Measurements from ENCODE around the gene POLL.

The POLL gene

DNA sequence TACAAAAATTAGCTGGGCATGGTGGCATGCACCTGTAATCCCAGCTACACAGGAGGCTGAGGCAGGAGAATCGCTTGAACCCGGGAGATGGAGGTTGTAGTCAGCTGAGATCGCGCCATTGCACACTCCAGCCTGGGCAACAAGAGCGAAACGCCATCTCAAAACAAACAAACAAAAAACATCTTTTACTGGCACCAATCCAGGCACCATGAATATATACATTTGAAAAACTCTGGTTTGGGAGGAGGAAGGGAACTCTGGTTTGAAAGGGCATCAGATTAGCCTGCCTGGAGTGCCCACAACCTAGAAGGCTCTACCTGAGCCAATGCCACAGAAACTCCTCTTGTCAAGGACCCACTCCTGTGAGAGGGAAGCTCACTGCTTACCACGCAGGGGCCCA is 15.9 kb downstream of the POLL start:
- no peaks in the 10 kb centered on the region for H3K36me3 ChIP-seq
- H3K4me3 ChIP-seq (ENCODE audit: low read depth, low read length), result no peak overlapping the region
- no peak for DNase-seq
- TF ChIP-seq, protein P1, sequence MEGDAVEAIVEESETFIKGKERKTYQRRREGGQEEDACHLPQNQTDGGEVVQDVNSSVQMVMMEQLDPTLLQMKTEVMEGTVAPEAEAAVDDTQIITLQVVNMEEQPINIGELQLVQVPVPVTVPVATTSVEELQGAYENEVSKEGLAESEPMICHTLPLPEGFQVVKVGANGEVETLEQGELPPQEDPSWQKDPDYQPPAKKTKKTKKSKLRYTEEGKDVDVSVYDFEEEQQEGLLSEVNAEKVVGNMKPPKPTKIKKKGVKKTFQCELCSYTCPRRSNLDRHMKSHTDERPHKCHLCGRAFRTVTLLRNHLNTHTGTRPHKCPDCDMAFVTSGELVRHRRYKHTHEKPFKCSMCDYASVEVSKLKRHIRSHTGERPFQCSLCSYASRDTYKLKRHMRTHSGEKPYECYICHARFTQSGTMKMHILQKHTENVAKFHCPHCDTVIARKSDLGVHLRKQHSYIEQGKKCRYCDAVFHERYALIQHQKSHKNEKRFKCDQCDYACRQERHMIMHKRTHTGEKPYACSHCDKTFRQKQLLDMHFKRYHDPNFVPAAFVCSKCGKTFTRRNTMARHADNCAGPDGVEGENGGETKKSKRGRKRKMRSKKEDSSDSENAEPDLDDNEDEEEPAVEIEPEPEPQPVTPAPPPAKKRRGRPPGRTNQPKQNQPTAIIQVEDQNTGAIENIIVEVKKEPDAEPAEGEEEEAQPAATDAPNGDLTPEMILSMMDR (IDR thresholded peaks at IDR 0.05; ENCODE audit: low read depth, low read length), result no peak
- peaks cover 5% of the 10 kb centered on the region; the same call in 1 of the 2 replicates for H3K9me3 ChIP-seq
- no peaks in the 10 kb centered on the region; the same call in 1 of the 2 replicates for H3K4me1 ChIP-seq
- H3K27me3 ChIP-seq, result peaks cover 5% of the 10 kb centered on the region

GRCh38 chr10:101571271-101571925 is 16.7 kb downstream of the POLL start:
- DNase-seq, result no peak
- H3K4me3 ChIP-seq (ENCODE audit: low read depth, low read length), result no peak overlapping the region
- no peaks in the 10 kb centered on the region; the same call in 1 of the 2 replicates for H3K4me1 ChIP-seq
- peaks cover 5% of the 10 kb centered on the region; the same call in 1 of the 2 replicates for H3K9me3 ChIP-seq
- H3K36me3 ChIP-seq, result no peaks in the 10 kb centered on the region
- peaks cover 5% of the 10 kb centered on the region for H3K27me3 ChIP-seq
- TF ChIP-seq, protein P1 (IDR thresholded peaks at IDR 0.05; ENCODE audit: low read depth, low read length), result no peak

DNA sequence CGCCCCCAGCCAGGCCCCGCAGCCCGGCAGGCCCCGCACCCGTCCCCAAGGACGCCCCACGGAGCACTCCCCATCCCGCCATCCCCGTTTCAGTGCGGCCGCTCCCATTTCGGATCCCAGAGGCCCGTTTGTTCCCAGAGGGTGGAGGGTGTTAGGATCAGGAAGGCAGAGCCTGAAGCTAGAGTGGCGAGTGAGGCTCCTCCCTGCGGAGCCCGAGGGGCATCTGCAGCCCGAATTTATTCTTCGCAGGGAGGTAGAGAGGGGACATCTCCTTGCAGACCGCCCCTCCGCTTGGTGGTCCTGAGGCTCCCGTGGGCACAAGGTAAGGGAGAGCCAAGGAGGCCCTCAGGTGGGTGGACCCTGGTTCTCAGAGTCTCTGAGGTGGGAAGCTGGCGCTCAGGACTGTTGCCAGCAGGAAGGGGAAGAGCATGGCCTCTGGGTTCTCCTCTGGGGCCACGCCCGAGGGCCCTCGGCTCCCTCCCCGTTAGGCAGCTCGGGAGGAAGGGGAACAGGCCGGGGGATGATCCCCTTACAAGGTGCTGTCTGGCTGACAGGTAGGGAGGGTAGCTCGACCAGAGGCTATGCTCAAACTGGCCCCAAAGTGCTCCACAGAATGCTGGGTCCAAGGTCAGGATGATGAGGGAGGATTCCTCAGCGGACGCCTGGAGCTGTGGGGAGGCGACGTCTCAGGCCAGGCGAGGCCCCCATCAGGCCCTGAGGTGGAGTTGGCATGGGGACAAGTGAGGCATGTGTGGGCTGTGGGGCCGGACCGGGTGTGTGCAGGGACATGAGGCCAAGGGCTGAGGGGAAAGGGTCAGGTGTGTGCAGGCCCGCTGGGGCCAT is 17.4 kb downstream of the POLL start:
- peaks cover 5% of the 10 kb centered on the region; the same call in 1 of the 2 replicates for H3K9me3 ChIP-seq
- peaks cover 5% of the 10 kb centered on the region for H3K27me3 ChIP-seq
- TF ChIP-seq, protein P1 (IDR thresholded peaks at IDR 0.05; ENCODE audit: low read depth, low read length), result no peak
- H3K4me1 ChIP-seq, result no peaks in the 10 kb centered on the region; the same call in 1 of the 2 replicates
- peak overlapping the region; percentile 71 for H3K4me3 ChIP-seq (ENCODE audit: low read depth, low read length)
- no peaks in the 10 kb centered on the region for H3K36me3 ChIP-seq
- DNase-seq, result no peak

DNA sequence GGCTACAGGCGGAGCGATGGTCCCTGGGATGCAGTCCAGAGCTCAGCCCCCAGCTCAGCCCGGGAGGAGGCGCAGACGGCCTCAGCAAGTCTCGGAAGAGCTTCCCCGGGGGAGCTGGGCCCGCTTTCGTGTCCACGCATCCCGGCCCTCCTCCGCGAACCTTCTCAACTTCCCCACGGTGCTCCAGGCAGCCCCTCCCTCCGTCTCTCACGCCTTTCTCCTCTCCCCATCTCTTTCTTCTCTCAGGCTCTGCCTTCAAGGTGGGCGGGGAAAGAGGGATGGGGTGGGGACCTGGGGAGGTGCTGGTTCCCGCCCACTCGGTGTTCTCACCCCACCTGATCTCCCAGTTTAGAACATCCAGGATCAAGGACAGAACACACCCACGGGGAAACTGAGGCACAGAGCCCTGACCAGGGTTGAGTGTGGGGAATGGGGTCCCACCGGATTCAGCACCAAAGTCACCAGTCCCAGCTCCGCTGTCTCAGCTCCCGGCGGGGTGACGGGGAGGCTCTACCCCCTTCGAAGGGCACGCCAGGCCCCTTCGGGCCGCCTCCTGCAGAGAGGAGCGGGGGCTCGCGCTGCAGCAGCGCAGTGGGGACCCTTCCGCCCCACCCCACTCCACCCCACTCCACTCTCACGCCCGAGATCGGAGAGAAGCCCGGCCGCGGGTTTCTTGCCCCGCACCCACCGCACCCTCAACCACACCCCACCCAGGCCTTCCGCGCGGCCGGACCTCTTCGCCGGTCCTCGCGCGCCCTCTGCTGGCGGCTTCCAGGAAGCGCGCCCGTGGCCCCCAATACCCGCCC is 18.2 kb downstream of the POLL start:
- H3K36me3 ChIP-seq, result no peaks in the 10 kb centered on the region
- H3K4me1 ChIP-seq, result no peaks in the 10 kb centered on the region; the same call in 1 of the 2 replicates
- DNase-seq, result peak; percentile 78
- H3K27me3 ChIP-seq, result peaks cover 5% of the 10 kb centered on the region
- H3K9me3 ChIP-seq, result peaks cover 5% of the 10 kb centered on the region; the same call in 1 of the 2 replicates
- H3K4me3 ChIP-seq (ENCODE audit: low read depth, low read length), result peak overlapping the region; percentile 71
- TF ChIP-seq, protein P1 (IDR thresholded peaks at IDR 0.05; ENCODE audit: low read depth, low read length), result peak; percentile 46

GRCh38 chr10:101569323-101569621 is 18.8 kb downstream of the POLL start:
- Histone ChIP-seq H3K36me3 (no peaks in the 10 kb centered on the region), H3K9me3 (peaks cover 5% of the 10 kb centered on the region; the same call in 1 of the 2 replicates), H3K4me1 (no peaks in the 10 kb centered on the region; the same call in 1 of the 2 replicates), H3K27me3 (peaks cover 5% of the 10 kb centered on the region), H3K4me3 (ENCODE audit: low read depth, low read length) (peak overlapping the region; percentile 71)
- no peak for DNase-seq
- TF ChIP-seq, protein P1 (IDR thresholded peaks at IDR 0.05; ENCODE audit: low read depth, low read length), result no peak
